Stomach (tissue), 4 donors: ENCODE data around the gene NAA11.

Experiments used
- POLR2A ChIP-seq, 4 donors: fragments of 450-650 bp; IDR thresholded peaks; one replicate each; pipeline ENCODE4 v1.6.1; 2016; ENCODE audit warnings: antibody characterized with exemption in 4 of 4, control low read depth in 2 of 4, mild to moderate bottlenecking in 1 of 4, moderate library complexity in 1 of 4
- TF ChIP-seq, protein P1 (sequence below), 7 experiments: fragments of 450-650 bp in 4 of 7; fragments of 200-600 bp in 3 of 7; sonication (generic) in 3 of 7; IDR thresholded peaks; one replicate each; pipeline ENCODE4 v1.5.1; 2016 to 2019; ENCODE audit warnings: antibody characterized with exemption in 7 of 7, control low read depth in 2 of 7, mild to moderate bottlenecking in 1 of 7

GRCh38 chr4:79362626-79363025, 36.8 kb upstream of the NAA11 start:
- no peak for TF ChIP-seq POLR2A (IDR thresholded peaks at IDR 0.05)
- TF ChIP-seq, protein P1, sequence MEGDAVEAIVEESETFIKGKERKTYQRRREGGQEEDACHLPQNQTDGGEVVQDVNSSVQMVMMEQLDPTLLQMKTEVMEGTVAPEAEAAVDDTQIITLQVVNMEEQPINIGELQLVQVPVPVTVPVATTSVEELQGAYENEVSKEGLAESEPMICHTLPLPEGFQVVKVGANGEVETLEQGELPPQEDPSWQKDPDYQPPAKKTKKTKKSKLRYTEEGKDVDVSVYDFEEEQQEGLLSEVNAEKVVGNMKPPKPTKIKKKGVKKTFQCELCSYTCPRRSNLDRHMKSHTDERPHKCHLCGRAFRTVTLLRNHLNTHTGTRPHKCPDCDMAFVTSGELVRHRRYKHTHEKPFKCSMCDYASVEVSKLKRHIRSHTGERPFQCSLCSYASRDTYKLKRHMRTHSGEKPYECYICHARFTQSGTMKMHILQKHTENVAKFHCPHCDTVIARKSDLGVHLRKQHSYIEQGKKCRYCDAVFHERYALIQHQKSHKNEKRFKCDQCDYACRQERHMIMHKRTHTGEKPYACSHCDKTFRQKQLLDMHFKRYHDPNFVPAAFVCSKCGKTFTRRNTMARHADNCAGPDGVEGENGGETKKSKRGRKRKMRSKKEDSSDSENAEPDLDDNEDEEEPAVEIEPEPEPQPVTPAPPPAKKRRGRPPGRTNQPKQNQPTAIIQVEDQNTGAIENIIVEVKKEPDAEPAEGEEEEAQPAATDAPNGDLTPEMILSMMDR (IDR thresholded peaks at IDR 0.05) = no peak
